ENCODE data around the gene MOB4.

DNA sequence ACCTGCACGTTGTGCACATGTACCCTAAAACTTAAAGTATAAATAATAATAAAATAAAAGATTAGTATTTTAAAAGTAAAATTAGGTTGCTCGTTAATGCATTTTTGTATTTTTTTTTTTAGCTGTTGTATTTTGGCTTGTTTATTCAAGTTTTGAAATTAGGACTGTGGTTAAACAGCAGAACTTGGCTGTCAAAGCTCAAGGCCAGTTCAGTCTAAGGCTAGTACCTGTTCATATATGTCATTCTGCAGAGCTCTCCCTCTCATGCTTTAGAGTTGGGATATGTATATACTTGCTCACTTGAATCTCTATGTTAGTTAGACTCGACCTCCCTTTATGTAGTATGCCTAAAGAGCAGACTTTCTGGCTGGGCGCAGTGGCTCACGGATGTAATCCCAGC lies 32.7 kb downstream of the MOB4 start:
- TF ChIP-seq POLR2A (IDR thresholded peaks at IDR 0.05), result no peak
- TF ChIP-seq, protein P1, sequence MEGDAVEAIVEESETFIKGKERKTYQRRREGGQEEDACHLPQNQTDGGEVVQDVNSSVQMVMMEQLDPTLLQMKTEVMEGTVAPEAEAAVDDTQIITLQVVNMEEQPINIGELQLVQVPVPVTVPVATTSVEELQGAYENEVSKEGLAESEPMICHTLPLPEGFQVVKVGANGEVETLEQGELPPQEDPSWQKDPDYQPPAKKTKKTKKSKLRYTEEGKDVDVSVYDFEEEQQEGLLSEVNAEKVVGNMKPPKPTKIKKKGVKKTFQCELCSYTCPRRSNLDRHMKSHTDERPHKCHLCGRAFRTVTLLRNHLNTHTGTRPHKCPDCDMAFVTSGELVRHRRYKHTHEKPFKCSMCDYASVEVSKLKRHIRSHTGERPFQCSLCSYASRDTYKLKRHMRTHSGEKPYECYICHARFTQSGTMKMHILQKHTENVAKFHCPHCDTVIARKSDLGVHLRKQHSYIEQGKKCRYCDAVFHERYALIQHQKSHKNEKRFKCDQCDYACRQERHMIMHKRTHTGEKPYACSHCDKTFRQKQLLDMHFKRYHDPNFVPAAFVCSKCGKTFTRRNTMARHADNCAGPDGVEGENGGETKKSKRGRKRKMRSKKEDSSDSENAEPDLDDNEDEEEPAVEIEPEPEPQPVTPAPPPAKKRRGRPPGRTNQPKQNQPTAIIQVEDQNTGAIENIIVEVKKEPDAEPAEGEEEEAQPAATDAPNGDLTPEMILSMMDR (IDR thresholded peaks at IDR 0.05), result no peak
- TF ChIP-seq POLR2AphosphoS5 (IDR thresholded peaks at IDR 0.05), result no peak
